B cell (primary cell): ENCODE data around the gene CLCNKA. TPM values are rescaled to one million over a fixed set of nuclear protein-coding genes. Genes with fewer than 3 reads are reported as not detected.
A peak's percentile ranks its signal among the peaks of the same experiment; 100 is the strongest.

Experiments
- ATAC-seq: fragments of 200-7000 bp; cut with Tn5 transposase; one replicate; pipeline ENCODE4 v1.10.0; 2021; ENCODE audit warnings: low read depth, mild to moderate bottlenecking, moderate number of reproducible peaks, moderate library complexity
- CTCF ChIA-PET: fragments of 350-600 bp; sonication (Branson Sonifier 250); formaldehyde crosslinking; loops from one replicate; lab custom pipeline; 2021; ENCODE audit warnings: antibody characterized with exemption, inconsistent platforms; lab: Charles Lee
- POLR2A ChIA-PET: fragments of 350-600 bp; sonication (Branson Sonifier 250); formaldehyde crosslinking; loops from one replicate; lab custom pipeline; 2021; ENCODE audit warnings: antibody characterized with exemption; lab: Charles Lee
- DNase-seq: peaks from one replicate; pipeline ENCODE4 v3.0.0; 2013
- H2AFZ ChIP-seq: 2 replicates; pipeline ENCODE4 v1.6.1; 2012; ENCODE audit warnings: mild to moderate bottlenecking, low read depth, low read length; ENCODE audit not compliant: insufficient read depth, poor library complexity, severe bottlenecking
- H3K27ac ChIP-seq, 2 donors: 1 replicate in 1 of 2; 2 replicates in 1 of 2; pipeline ENCODE4 v1.5.1; 2012 to 2013; ENCODE audit warnings: low read length in 2 of 2, mild to moderate bottlenecking in 2 of 2, moderate library complexity in 1 of 2
- H3K27me3 ChIP-seq, 4 experiments: fragments of 200-600 bp in 1 of 4; sonication (generic) in 1 of 4; replicated peaks in 1 of 4; 1 replicate in 2 of 4; 2 replicates in 2 of 4; pipeline versions ENCODE4 v1.6.1 to v1.7.0; 2013 to 2016; ENCODE audit warnings: low read length in 3 of 4, mild to moderate bottlenecking in 2 of 4, mixed read lengths in 1 of 4, moderate library complexity in 1 of 4; ENCODE audit not compliant: insufficient read depth in 4 of 4, control insufficient read depth in 3 of 4; ENCODE audit errors: control extremely low read depth in 1 of 4
- H3K36me3 ChIP-seq, 2 experiments: replicated peaks in 1 of 2; 1 replicate in 1 of 2; 2 replicates in 1 of 2; pipeline versions ENCODE4 v1.6.1 to v1.7.1; 2013; ENCODE audit warnings: low read length in 1 of 2; ENCODE audit not compliant: insufficient read depth in 2 of 2, control insufficient read depth in 1 of 2; ENCODE audit errors: control extremely low read depth in 1 of 2, extremely low read depth in 1 of 2
- H3K4me1 ChIP-seq, 2 donors: fragments of 200-600 bp in 1 of 2; sonication (generic) in 1 of 2; 1 replicate in 1 of 2; 2 replicates in 1 of 2; pipeline versions ENCODE4 v1.5.1 to v1.6.1; 2013 to 2017; ENCODE audit warnings: low read length in 2 of 2; ENCODE audit not compliant: control insufficient read depth in 2 of 2, insufficient read depth in 2 of 2
- H3K4me2 ChIP-seq: replicated peaks from 2 replicates; pipeline ENCODE3; 2012; ENCODE audit warnings: mild to moderate bottlenecking, low read depth, low read length; ENCODE audit not compliant: poor library complexity, severe bottlenecking
- H3K4me3 ChIP-seq, 5 experiments: fragments of 200-600 bp in 1 of 5; sonication (generic) in 1 of 5; 1 replicate in 3 of 5; 2 replicates in 2 of 5; pipeline versions ENCODE4 v1.5.1 to v1.7.0; 2011 to 2016; ENCODE audit warnings: low read length in 4 of 5, mild to moderate bottlenecking in 4 of 5, low read depth in 2 of 5, control low read depth in 1 of 5, moderate library complexity in 1 of 5; ENCODE audit not compliant: insufficient read depth in 1 of 5; ENCODE audit errors: control extremely low read depth in 1 of 5, extremely low read depth in 1 of 5
- H3K79me2 ChIP-seq: fragments of 200-600 bp; sonication (generic); one replicate; pipeline ENCODE4 v1.6.0; 2016; ENCODE audit warnings: low read length; ENCODE audit not compliant: control insufficient read depth, insufficient read depth
- H3K9ac ChIP-seq: fragments of 200-600 bp; sonication (generic); 2 replicates; pipeline ENCODE4 v1.6.1; 2017; ENCODE audit warnings: mild to moderate bottlenecking, low read length, moderate library complexity
- H3K9me3 ChIP-seq, 3 donors: one replicate each; pipeline versions ENCODE4 v1.6.1 to v1.7.1; 2013; ENCODE audit warnings: low read length in 2 of 3; ENCODE audit not compliant: control insufficient read depth in 2 of 3, insufficient read depth in 1 of 3; ENCODE audit errors: control extremely low read depth in 1 of 3
- H4K20me1 ChIP-seq: 2 replicates; pipeline ENCODE4 v1.6.0; 2012; ENCODE audit warnings: mild to moderate bottlenecking, low read length; ENCODE audit not compliant: insufficient read depth, control insufficient read depth, poor library complexity, severe bottlenecking
- H3K27ac Mint-ChIP-seq: one replicate; pipeline ENCODE4 v1.8.0; 2021; ENCODE audit warnings: mixed read lengths
- H3K27me3 Mint-ChIP-seq: one replicate; pipeline ENCODE4 v1.8.0; 2021; ENCODE audit warnings: mixed read lengths
- H3K4me1 Mint-ChIP-seq: one replicate; pipeline ENCODE4 v1.8.0; 2021; ENCODE audit warnings: mixed read lengths
- H3K4me3 Mint-ChIP-seq: one replicate; pipeline ENCODE4 v1.8.0; 2021; ENCODE audit warnings: mixed read lengths
- H3K9me3 Mint-ChIP-seq: one replicate; pipeline ENCODE4 v1.8.0; 2022; ENCODE audit warnings: mixed read lengths; ENCODE audit not compliant: insufficient read depth
- EZH2 ChIP-seq: IDR thresholded peaks from 2 replicates; pipeline ENCODE4 v1.6.1; 2012; ENCODE audit warnings: borderline replicate concordance, low read depth, mild to moderate bottlenecking, moderate library complexity, low read length; ENCODE audit not compliant: insufficient read depth, poor library complexity, severe bottlenecking
- WGBS: methylation state at CpG from one replicate; pipeline ENCODE4 v1.1.5; 2013; ENCODE audit warnings: missing lambda C conversion rate; ENCODE audit not compliant: insufficient coverage; 5-methylcytosine and 5-hydroxymethylcytosine counted together
- intact Hi-C: fragments of 100-400 bp; cut with micrococcal nuclease; formaldehyde crosslinking; loops from one replicate; pipeline ENCODE4 v1.10.0; 2022
- polyA plus RNA-seq: library from polyadenylated mRNA; depleted of rRNA; stranded (reverse); fragments of >200 nt; gene quantifications from 2 replicates; pipeline ENCODE4 v1.2.3, GENCODE V29; 2012
- total RNA-seq, 2 donors: library from RNA; stranded (reverse); fragments of 120-200 nt in 1 of 2; gene quantifications; 1 replicate in 1 of 2; 2 replicates in 1 of 2; pipeline versions ENCODE4 v1.2.3 to v1.2.4, GENCODE V29; 2013 to 2022
- TF ChIP-seq, protein P1 (sequence below): fragments of 200-600 bp; IDR thresholded peaks from one replicate; pipeline ENCODE4 v1.8.0; 2022; ENCODE audit warnings: antibody characterized with exemption, mild to moderate bottlenecking

The CLCNKA gene
- total and polyA plus RNA-seq, 2 donors (not counting 1 experiment from before 2014, with no cell fraction given), result 0.03 TPM; not detected in 1

GRCh38 chr1:16007671-16008341, 14.0 kb upstream of the CLCNKA start:
- Mint-ChIP-seq H3K4me3 (no peak overlapping the region), H3K9me3 (no peaks in the 10 kb centered on the region), H3K27ac (no peak overlapping the region), H3K4me1 (peaks cover 34% of the 10 kb centered on the region), H3K27me3 (no peaks in the 10 kb centered on the region)
- H3K4me2 ChIP-seq, result no peak overlapping the region
- H3K4me3 ChIP-seq, result no peak overlapping the region
- H4K20me1 ChIP-seq, result no peaks in the 10 kb centered on the region
- H2AFZ ChIP-seq, result no peak overlapping the region
- no peak overlapping the region for H3K9ac ChIP-seq
- no peaks in the 10 kb centered on the region for H3K36me3 ChIP-seq
- CTCF ChIA-PET, result interaction anchor here (0.6 to 2.8 kb wide), 20 partner anchors 9 to 216 kb away, joined by 3 to 20 read pairs (median 4); partner anchors contain the start of genes CLCNKA, HSPB7, SPEN and UQCRHL
- WGBS, result 82% methylated on average over 2 of the region's 6 CpGs
- no peak overlapping the region for H3K27ac ChIP-seq
- H3K27me3 ChIP-seq, result no peaks in the 10 kb centered on the region
- ATAC-seq, result no peak
- intact Hi-C loops, result loop anchor here (5.0 kb wide), 1 partner anchor 206 kb away; no protein-coding TSS in a partner anchor
- DNase-seq, result peak; percentile 4
- H3K79me2 ChIP-seq, result no peaks in the 10 kb centered on the region
- POLR2A ChIA-PET, result interaction anchor here (0.7 kb wide), 1 partner anchor 12 kb away, joined by 3 read pairs; no protein-coding TSS in a partner anchor
- H3K9me3 ChIP-seq, result no peaks in the 10 kb centered on the region
- TF ChIP-seq, protein P1, sequence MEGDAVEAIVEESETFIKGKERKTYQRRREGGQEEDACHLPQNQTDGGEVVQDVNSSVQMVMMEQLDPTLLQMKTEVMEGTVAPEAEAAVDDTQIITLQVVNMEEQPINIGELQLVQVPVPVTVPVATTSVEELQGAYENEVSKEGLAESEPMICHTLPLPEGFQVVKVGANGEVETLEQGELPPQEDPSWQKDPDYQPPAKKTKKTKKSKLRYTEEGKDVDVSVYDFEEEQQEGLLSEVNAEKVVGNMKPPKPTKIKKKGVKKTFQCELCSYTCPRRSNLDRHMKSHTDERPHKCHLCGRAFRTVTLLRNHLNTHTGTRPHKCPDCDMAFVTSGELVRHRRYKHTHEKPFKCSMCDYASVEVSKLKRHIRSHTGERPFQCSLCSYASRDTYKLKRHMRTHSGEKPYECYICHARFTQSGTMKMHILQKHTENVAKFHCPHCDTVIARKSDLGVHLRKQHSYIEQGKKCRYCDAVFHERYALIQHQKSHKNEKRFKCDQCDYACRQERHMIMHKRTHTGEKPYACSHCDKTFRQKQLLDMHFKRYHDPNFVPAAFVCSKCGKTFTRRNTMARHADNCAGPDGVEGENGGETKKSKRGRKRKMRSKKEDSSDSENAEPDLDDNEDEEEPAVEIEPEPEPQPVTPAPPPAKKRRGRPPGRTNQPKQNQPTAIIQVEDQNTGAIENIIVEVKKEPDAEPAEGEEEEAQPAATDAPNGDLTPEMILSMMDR, result no peak
- TF ChIP-seq EZH2, result no peak
- peaks cover 30 to 34% of the 10 kb centered on the region in 2 donors for H3K4me1 ChIP-seq

DNA sequence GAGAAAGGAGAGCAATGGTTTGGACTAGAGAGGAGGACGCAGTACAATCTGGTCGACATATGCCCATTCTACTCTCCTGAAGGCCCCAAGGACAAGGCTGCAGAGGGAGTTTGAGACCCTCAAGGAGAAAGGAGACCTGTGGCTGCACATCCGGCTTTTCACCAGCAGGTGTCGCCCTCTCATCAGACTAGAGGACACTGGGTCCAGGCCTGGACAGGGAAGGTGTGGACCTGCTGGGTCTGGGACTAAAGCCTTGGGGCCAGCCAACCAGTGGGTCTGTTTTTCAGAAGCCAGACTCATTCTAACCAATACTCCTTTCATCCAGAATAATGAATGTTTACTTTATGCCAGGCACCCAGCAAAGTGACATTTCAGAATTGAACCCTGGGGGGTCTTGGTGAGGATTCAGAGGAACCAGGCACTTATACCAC, 12.8 kb upstream of the CLCNKA start:
- Histone ChIP-seq H3K79me2 (no peaks in the 10 kb centered on the region), H3K36me3 (no peaks in the 10 kb centered on the region), H3K4me3 (no peak overlapping the region), H3K27ac (no peak overlapping the region), H4K20me1 (no peaks in the 10 kb centered on the region), H2AFZ (no peak overlapping the region), H3K4me2 (no peak overlapping the region), H3K27me3 (no peaks in the 10 kb centered on the region), H3K9me3 (no peaks in the 10 kb centered on the region), H3K4me1 (peaks cover 30 to 46% of the 10 kb centered on the region in 2 donors), H3K9ac (no peak overlapping the region)
- DNase-seq, result peak; percentile 79
- TF ChIP-seq, protein P1, result peak; percentile 99
- TF ChIP-seq EZH2, result no peak
- POLR2A ChIA-PET, result interaction anchor here (0.6 kb wide), 1 partner anchor 173 kb away, joined by 4 read pairs; no protein-coding TSS in a partner anchor
- no peaks in the 10 kb centered on the region for H3K27me3 Mint-ChIP-seq
- H3K9me3 Mint-ChIP-seq, result no peaks in the 10 kb centered on the region
- intact Hi-C loops, result loop anchor here (1.0 to 5.0 kb wide), 5 partner anchors 24 to 207 kb away; no protein-coding TSS in a partner anchor
- 0% methylated on average over 4 of the region's 4 CpGs for WGBS
- CTCF ChIA-PET, result interaction anchor here (0.5 to 2.9 kb wide), 18 partner anchors 9 to 192 kb away, joined by 3 to 20 read pairs (median 5); partner anchors contain the start of genes FAM131C, HSPB7 and ZBTB17
- no peak overlapping the region for H3K27ac Mint-ChIP-seq
- peaks cover 40% of the 10 kb centered on the region for H3K4me1 Mint-ChIP-seq
- H3K4me3 Mint-ChIP-seq, result no peak overlapping the region
- ATAC-seq, result peak; percentile 48
